ENCODE results near the gene UBR2.
"Not testable (repeated sequence)": the region's sequence is repeated elsewhere in the genome, so short reads cannot be mapped to it uniquely, and the experiment has no call there.

The UBR2 gene

DNA sequence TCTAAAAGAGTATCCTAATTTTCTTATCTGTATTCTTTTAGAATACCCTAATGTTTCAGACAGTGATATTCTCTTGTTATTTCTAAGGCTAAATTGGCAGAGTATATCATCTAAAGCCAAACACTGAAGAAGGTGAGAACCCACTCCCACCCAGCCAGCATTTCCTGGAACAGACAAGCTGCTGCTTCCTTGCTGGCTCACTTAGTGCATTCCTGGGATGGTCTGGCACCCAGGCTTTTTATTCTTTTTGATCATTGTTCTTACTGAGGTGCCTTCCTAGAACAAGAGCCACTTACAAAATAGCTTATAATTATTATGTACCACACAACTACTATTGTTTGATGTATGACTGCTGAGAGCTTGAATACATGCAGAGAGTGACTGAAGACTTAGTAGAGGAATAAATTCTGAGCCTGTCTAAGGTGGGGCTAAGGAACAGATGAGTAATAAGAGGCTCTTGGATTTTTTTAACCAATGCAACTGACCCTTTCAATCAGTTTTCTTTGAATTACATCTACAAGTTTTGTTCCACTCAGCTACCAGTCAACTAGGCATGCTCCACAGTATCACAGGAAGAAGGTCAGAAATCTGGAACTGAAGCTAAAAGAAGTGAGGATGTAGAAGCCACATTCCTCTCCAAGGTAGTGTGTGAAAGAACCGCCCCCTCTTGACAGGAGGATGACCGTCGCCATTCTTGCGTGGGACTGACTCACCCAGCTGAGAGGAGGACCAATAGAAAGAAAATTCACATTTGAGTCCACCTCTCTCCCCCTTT is 128.5 kb downstream of the UBR2 start:
- FAIRE-seq (no peak), DNase-seq (ENCODE audit: low spot score) (peak; percentile 31)

DNA sequence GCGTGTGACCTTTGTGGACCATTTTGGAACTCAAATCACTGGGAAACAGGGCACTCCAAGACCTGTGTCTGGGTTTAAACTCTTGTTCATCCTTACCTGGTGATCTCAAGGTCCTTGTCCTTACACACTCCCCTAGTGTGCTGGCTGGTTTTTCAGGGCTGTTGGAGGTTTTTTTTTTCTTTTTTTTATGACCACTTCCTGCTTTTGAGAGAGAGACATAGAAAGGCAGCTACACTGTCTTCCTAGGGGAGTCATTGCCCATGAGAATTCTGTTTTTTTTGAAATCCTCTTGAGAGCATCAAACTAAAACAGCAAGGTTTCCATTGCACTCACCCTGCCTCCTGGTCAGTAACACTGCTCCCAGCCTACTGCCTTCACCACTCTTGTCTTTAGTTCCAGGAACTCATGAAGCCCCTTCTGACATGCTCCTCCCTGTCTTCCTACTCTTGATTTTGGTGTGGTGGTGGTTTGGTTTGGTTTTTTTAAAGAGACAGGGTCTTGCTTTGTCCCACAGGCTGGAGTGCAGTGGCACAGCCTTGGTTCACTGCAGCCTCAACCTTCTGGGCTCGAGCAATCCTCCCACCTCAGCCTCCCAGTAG is 130.0 kb downstream of the UBR2 start:
- DNase-seq (ENCODE audit: low spot score) = no peak
- FAIRE-seq = no peak

DNA sequence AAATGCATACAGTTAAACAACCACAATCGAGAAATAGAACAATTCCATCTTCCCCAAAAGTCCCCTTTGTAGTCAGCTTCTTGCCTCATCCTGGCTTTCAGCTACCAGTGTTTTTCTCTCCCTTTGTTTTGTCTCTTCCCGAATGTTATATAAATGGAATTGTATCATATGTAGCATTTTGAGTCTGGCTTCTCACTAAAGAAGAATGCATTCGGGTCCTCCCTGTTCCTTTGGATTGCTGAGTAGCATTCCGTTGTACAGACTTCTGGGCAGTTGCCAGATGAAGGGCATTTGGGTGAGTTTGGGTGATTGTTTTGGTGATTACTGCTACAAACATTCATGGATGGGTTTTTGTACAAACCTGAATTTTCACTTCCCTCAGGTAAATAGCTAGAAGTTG is 130.8 kb downstream of the UBR2 start:
- FAIRE-seq = no peak

DNA sequence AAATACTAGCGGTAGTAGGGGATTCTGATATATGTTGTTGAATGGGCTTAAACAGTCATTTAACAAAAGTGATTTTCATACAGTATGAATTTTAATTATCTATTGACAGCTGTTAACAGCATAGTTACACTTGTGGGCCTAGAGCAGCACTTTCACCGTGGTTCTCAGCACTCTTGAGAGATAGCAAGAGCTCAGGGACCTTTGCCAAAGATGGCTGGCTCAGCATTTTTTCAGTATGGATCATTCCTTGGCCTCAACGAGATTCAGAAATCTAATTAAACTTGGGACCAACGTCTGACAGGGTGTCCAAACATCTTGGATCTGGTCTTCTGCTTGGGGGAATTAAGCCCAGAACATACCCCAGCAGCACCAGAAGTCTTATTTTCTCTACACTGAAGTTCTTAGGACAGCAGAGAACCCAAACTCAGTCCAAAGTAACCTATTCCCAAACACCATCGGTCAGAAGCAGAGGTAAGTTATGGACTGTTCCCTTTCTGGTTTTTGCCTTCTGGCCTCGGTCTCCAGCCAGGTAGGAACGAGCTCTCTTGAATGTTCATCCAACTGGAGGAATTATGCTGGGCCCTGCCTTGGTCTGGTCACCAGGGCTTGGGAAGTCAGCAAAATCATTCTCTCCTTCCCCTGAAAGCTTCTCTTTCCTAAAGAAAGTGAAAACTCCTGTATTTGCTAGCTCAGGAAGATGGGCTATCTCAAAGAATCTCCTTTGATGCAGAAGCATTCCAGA is 132.9 kb downstream of the UBR2 start:
- FAIRE-seq (no peak), DNase-seq (ENCODE audit: low spot score) (no peak)

More for the DNA sequence above, 130.8 kb downstream of the UBR2 start:
- no peak for DNase-seq (ENCODE audit: low spot score)

DNA sequence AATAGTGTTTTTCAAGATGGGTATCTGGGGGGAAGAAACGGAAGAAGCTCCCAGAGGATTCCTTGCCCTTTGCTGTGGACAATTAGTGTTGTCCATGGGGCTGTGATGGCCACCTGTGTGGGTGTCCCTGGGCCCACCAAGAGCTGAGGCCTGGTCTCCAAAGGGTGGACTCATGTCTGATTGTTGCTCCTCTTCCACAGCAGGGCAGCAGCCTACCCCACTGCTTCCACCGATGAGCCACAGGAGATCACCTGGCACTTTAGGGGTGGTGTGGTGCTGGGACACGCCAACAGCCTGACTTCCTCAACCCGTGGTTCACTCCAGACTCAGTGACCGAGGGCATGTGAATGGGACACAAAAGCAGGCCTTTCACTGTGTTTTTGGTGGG is 133.4 kb downstream of the UBR2 start:
- FAIRE-seq = no peak
- no peak for DNase-seq (ENCODE audit: low spot score)

DNA sequence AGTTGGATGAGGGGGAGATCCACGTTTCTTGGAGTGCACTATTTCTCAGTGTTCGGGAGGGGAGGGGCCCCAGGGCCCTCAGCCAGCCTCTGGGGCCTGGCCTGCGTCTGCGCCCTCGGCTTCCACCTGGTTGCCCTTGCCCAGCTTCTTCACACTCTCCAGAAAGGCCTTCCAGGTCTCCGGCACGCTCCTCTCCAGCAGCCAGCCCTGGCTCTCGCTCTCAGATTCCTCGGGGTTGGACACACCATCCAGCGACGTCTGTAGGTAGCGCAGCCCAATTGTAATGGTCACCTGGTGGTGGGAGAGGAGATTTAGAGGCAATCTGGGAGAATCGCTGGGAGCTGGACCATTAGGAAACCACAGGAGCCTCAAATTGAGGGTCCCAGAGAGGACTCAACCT is 134.4 kb downstream of the UBR2 start:
- no peak for FAIRE-seq

DNA sequence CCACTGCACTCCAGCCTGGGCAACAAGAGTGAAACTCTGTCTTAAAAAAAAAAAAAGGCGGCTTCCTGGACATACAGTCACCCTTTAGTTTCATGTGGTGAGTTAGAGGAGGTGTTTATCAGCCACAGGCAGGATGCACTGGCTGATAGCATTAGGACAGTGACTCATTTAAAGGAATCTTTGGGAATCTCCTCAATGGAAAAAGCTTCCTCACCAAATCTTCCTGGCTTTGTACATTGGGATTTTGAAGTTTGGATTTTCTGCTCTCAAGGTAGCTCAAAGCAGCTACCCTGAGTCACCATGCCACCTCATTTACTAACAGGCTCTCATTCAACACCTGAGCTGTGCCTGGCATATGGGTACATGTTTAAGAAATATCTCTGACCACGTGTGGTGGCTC is 138.4 kb downstream of the UBR2 start:
- FAIRE-seq (no peak), DNase-seq (ENCODE audit: low spot score) (peak; percentile 69)

More for the DNA sequence above, 134.4 kb downstream of the UBR2 start:
- DNase-seq (ENCODE audit: low spot score) = no peak

- DNase-seq (ENCODE audit: low spot score); FAIRE-seq: not testable (repeated sequence)
These were observed 139.0 kb downstream of the UBR2 start for GRCh38 chr6:42702786-42703185.

GRCh38 chr6:42704251-42704936 is 140.6 kb downstream of the UBR2 start:
- no peak for DNase-seq (ENCODE audit: low spot score)
- FAIRE-seq = no peak

- FAIRE-seq (no peak), DNase-seq (ENCODE audit: low spot score) (no peak)
These were observed 141.1 kb downstream of the UBR2 start for GRCh38 chr6:42704937-42705374.

GRCh38 chr6:42707595-42707994 is 143.8 kb downstream of the UBR2 start:
- no peak for FAIRE-seq
- no peak for DNase-seq (ENCODE audit: low spot score)

DNA sequence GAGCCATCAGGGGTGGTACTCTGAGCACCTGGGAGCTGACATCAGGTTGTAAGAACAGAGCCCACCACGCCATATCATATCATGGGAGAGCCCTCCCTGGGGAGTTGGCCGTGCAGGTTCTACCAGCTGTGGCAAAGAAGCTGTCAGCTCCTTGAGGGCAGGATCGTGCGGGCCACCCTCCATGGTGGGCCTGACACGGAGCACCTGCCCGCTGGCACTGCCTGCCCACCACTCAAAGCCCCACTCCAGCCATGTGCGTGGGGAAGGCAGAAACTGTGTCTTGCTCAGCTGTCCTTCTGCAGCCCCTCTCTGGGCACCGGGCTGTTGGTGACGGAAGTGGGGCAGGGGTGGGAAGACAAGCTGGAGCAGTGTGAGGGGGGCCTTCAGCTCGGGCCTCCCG is 144.3 kb downstream of the UBR2 start:
- DNase-seq (ENCODE audit: low spot score) (no peak), FAIRE-seq (no peak)

GRCh38 chr6:42709871-42710270 is 146.0 kb downstream of the UBR2 start:
- no peak for FAIRE-seq
- DNase-seq (ENCODE audit: low spot score) = no peak

- FAIRE-seq (no peak), DNase-seq (ENCODE audit: low spot score) (no peak)
These were observed 146.5 kb downstream of the UBR2 start for GRCh38 chr6:42710316-42710715.

DNA sequence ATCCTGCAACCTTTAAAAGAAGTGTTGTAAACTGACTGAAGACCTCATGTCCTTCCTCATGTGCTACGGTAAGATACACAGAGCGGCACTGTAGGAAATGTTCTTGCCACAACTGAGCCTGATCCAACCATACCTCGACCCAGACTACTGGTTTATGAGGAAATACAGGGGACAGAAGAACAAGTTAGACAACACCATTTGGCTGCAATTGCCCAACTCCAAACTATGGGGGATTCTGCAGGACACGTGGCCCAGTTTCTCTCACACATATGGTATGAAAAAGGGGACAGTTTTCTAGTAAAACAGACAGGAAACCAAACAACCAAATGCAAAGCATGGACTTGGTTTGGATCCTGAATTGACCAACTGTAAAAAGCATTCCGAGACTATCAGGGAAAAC is 148.1 kb downstream of the UBR2 start:
- FAIRE-seq (no peak), DNase-seq (ENCODE audit: low spot score) (no peak)

GRCh38 chr6:42714098-42714761 is 150.4 kb downstream of the UBR2 start:
- FAIRE-seq (no peak), DNase-seq (ENCODE audit: low spot score) (no peak)

DNA sequence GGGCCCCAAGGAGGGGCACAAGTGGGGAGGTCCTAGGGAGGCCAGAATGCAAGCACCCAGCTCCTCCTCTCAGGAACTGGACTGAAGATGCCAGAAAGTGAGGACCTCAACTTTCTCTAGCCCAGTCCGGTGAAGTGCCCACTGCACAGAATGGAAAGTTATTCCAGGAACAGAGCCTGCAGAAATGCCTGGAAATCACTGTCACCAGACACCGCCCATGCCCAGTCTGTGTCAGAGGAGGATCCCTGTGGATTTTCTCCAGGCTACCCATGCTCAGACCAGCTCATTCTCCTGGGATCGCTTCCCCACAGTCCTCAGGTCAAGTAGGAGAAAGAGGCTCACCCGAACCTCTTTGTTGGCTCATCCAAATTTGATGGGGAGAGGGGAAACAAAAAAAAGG is 152.0 kb downstream of the UBR2 start:
- no peak for DNase-seq (ENCODE audit: low spot score)
- FAIRE-seq = no peak

- FAIRE-seq = no peak
- no peak for DNase-seq (ENCODE audit: low spot score)
These were observed 156.9 kb downstream of the UBR2 start for GRCh38 chr6:42720739-42721138.

- FAIRE-seq (no peak), DNase-seq (ENCODE audit: low spot score) (no peak)
These were observed 158.7 kb downstream of the UBR2 start, which contains the start of gene PRPH2 for GRCh38 chr6:42722497-42722896. Gene PRPH2 (minus strand): TSS chr6:42722597. CDS start chr6:42722334, 263 bp downstream.

DNA sequence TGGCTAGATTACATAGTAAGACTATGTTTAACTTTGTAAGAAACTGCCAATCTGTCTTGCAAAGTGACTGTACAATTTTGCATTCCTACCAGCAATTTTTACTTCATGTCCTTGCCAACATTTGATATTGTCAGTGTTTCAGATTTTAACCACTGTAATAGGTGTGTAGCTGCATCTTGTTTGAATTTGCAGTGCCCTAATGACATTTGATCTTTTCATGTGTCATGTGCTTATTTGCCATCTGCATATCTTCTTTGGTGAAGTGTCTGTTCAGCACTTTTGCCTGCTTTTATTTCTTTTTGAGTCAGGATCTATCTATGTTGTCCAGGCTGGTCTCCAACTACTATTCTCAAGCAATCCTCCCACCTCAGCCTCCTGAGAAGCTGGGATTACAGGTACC is 161.0 kb downstream of the UBR2 start:
- DNase-seq (ENCODE audit: low spot score) (no peak), FAIRE-seq (no peak)

DNA sequence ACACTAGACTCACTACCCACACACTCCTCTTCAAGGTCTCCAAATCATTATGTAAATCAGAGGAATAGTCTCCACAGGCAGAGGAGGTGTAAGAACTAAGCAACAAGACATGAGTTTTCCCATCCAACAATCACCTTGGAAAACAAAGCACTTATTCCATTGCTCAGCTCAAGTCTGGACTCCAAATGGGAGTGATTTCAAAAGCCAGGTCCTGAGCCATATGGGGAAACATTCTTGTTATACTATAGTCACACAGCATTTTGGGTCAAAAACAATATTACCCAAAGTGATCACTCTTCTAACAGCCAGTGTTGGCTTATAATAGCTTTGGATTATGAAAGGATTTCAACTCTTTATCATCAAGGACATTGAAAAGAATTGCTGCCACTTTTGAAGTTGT is 162.2 kb downstream of the UBR2 start:
- DNase-seq (ENCODE audit: low spot score) = no peak
- FAIRE-seq = no peak
